KOPT-K1 (cell line): ENCODE data around the gene ADCY9.

Experiments used
- H3K27ac ChIP-seq: fragments of 200-600 bp; sonication (generic); 2 replicates; pipeline ENCODE4 v1.5.1; 2016; ENCODE audit warnings: antibody characterized with exemption, mild to moderate bottlenecking, low read depth, low read length; ENCODE audit not compliant: poor library complexity, severe bottlenecking
- H3K36me3 ChIP-seq: fragments of 200-600 bp; sonication (generic); 2 replicates; pipeline ENCODE4 v1.5.1; 2017; ENCODE audit warnings: antibody characterized with exemption, mild to moderate bottlenecking, low read length, moderate library complexity; ENCODE audit not compliant: insufficient read depth
- H3K9me3 ChIP-seq: fragments of 200-600 bp; sonication (generic); 2 replicates; pipeline ENCODE4 v1.5.1; 2017; ENCODE audit warnings: antibody characterized with exemption, low read length, mild to moderate bottlenecking; ENCODE audit not compliant: insufficient read depth, poor library complexity, severe bottlenecking

The ADCY9 gene

DNA sequence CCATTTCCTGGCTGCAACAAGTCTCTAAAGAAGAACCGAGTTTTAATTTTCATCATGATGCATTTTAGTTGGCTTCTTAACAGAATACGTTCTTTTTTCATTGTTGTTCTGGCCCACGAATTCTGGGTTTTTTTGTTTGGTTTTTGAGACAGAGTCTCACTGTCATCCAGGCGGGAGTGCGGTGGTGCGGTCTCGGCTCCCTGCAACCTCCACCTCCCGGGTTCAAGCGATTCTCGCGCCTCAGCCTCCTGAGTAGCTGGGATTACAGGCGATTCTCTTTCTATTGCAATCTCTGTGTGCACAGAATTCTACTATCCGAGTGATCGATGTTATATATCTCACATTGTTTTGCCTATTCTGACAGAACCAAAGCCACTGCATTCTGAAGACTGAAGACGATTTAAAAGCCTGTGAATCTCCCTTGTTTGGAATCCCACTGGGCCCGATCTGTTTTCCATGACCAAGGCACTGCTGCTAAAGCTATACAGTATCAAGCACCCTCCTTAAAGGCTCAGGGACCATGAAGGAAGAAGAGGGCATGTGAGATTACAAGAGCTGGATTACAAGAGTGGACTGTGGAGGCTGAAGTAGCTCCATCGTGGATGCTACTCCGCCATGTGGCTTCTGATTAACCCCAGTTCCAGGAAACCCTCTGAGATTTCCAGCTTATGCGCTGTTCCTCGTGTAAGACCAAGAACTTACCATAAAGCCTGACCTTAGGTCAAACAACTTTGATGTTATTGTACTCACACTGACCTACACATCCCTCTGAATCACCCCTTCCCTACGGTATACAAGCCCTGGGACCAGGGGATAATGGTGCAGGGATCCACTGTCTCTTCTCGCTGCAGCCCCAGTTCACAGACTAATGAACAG is 44.3 kb downstream of the ADCY9 start:
- H3K27ac ChIP-seq, result no peak overlapping the region
- no peaks in the 10 kb centered on the region for H3K36me3 ChIP-seq
- H3K9me3 ChIP-seq, result no peaks in the 10 kb centered on the region

DNA sequence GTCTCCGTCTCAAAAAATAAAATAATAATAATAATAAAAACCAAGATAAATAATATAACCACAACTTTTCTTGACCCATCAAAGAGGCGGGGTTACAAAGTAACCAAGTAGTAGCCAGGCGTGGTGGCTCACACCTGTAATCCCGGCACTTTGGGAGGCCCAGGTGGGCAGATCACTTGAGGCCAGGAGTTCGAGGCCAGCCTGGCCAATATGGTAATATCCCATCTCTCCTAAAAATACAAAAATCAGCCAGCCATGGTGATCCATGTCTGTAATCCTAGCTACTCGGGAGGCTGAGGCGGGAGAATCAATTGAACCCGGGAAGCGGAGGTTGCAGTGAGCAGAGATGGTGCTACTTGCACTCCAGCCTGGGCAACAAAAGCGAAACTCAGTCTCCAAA is 45.3 kb downstream of the ADCY9 start:
- Histone ChIP-seq H3K27ac (no peak overlapping the region), H3K36me3 (no peaks in the 10 kb centered on the region), H3K9me3 (no peaks in the 10 kb centered on the region)

DNA sequence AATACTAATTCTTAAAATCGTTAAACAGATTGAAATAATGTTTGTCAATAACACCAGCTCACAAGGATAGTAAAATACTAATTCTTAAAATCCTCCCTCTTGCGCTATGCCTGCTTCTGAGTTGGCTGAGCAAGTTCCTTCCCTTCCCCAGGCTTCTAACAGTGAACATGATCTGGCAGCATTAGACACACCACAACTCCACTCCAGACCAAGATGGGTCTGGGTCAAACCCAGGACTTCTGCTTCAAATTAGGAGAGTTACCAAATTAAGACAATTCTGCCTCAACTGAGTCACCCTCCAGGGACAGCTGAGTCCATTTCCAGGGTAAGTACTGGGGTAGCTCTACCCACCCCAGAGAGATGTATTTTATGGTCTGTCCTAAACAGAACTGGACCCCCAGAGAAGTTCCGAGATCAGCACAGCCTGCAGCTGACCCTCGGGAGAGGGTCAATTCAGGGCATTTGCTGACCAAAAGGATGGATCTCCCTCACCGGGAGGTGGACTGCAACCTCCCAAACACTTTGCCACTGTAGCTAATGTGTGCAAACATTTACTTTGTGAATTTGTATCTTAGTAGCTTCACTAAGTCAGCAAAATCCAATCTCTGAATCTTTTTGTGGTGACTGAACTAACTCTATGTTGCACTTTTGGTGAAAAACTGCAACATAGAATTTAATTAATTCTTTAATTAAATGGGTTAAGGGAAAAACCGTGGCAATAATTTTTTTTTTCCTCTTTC is 48.8 kb downstream of the ADCY9 start:
- Histone ChIP-seq H3K9me3 (peaks cover 14% of the 10 kb centered on the region), H3K27ac (no peak overlapping the region), H3K36me3 (no peaks in the 10 kb centered on the region)

GRCh38 chr16:4064950-4065352 is 51.3 kb downstream of the ADCY9 start:
- H3K36me3 ChIP-seq, result no peaks in the 10 kb centered on the region
- H3K9me3 ChIP-seq, result peaks cover 36% of the 10 kb centered on the region
- H3K27ac ChIP-seq, result no peak overlapping the region

- Histone ChIP-seq H3K36me3 (no peaks in the 10 kb centered on the region), H3K9me3 (peaks cover 44% of the 10 kb centered on the region), H3K27ac (no peak overlapping the region)
Measured at GRCh38 chr16:4062212-4062802, 53.9 kb downstream of the ADCY9 start.

- Histone ChIP-seq H3K27ac (no peak overlapping the region), H3K36me3 (no peaks in the 10 kb centered on the region), H3K9me3 (peaks cover 44% of the 10 kb centered on the region)
Measured at GRCh38 chr16:4060823-4061222, 55.4 kb downstream of the ADCY9 start.

DNA sequence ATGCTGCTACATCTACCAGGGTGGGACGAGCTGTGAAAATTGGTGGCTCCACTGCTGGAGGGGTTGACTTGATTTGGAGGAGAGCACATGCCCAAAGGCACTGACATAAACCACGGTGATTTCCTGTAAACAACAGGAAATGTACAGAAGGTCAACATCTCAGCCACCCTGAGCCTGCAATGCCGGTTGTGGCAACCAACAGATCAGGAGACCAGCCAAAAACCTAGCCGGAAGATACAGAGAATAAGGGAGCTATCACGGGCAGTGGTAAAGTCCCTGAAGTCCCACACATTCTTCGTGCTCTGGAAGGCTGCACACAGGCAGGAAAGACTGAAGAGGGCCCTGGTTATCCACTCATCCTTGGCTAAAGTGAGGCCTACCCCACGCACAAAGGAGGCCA is 56.2 kb downstream of the ADCY9 start:
- Histone ChIP-seq H3K27ac (no peak overlapping the region), H3K9me3 (peaks cover 44% of the 10 kb centered on the region), H3K36me3 (no peaks in the 10 kb centered on the region)

GRCh38 chr16:4058386-4058785 is 57.9 kb downstream of the ADCY9 start:
- no peak overlapping the region for H3K27ac ChIP-seq
- no peaks in the 10 kb centered on the region for H3K36me3 ChIP-seq

DNA sequence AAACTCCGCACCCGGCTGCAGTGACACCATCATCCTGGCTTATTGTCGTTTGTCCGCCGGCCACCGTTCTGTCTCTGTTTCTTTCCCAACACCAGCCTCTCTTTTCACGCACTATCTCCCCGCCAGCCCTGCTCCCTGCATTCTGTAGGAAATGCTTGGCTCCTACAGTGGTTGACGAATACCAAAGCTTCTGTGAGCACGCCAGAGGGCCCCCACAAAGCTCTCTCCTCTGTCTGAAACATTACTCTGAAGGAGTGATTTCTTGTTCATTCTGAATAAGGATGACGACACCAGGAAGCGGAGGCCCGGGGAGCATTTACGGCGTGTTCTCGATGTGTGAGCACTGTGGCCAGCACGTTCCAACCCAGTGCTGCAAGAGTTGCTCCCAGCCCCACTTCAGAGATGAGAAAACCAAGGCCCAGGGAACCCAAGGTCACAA is 58.8 kb downstream of the ADCY9 start:
- Histone ChIP-seq H3K36me3 (no peaks in the 10 kb centered on the region), H3K27ac (no peak overlapping the region)

More at GRCh38 chr16:4058386-4058785, 57.9 kb downstream of the ADCY9 start:
- peaks cover 39% of the 10 kb centered on the region for H3K9me3 ChIP-seq

DNA sequence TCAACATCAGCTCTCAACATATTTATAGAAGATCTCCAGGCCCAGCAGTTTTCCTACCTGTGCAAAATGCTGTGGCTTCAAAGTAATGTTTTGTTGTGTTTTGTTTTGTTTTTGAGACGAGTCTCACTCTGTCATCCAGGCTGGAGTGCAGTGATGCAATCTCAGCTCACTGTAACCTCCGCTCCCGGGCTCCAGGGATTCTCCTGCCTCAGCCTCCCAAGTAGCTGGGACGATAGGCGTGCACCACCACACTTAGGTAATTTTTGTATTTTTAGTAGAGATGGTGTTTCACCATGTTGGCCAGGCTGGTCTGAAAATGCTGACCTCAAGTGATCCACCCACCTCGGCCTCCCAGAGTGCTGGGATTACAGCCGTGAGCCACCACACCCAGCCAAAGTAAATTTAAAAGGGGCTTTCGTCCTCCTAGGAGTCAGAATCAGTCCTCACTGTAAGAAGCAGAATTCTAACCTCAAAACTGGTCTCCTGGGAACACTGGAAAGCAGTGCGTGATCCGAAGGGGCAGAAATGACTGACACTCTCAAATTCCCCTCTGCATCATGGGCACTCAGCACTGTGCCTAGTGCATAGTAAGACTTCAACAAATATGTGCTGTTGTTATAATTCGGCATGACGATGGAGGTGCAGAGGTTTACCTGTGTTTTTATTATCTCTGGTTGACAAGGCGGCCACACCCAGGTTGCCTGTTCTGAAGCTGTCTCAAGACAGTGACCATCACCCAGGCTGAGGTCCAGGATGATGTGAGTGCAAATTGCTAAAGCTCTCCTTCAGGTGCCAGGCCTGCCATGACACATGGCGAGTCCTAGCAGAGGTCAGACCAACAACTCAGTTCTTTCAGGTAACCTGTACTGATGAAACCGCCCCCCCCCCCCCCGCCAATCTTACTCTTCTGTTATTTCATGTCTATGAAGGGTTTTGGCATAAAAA is 59.8 kb downstream of the ADCY9 start:
- H3K27ac ChIP-seq, result no peak overlapping the region
- H3K36me3 ChIP-seq, result no peaks in the 10 kb centered on the region
- H3K9me3 ChIP-seq, result peaks cover 22% of the 10 kb centered on the region

More for the DNA sequence above, 58.8 kb downstream of the ADCY9 start:
- peaks cover 30% of the 10 kb centered on the region for H3K9me3 ChIP-seq

GRCh38 chr16:4055748-4056147 is 60.5 kb downstream of the ADCY9 start:
- no peak overlapping the region for H3K27ac ChIP-seq
- peaks cover 15% of the 10 kb centered on the region for H3K9me3 ChIP-seq
- no peaks in the 10 kb centered on the region for H3K36me3 ChIP-seq

GRCh38 chr16:4053301-4053845 is 62.9 kb downstream of the ADCY9 start:
- Histone ChIP-seq H3K27ac (no peak overlapping the region), H3K36me3 (no peaks in the 10 kb centered on the region), H3K9me3 (no peaks in the 10 kb centered on the region)

DNA sequence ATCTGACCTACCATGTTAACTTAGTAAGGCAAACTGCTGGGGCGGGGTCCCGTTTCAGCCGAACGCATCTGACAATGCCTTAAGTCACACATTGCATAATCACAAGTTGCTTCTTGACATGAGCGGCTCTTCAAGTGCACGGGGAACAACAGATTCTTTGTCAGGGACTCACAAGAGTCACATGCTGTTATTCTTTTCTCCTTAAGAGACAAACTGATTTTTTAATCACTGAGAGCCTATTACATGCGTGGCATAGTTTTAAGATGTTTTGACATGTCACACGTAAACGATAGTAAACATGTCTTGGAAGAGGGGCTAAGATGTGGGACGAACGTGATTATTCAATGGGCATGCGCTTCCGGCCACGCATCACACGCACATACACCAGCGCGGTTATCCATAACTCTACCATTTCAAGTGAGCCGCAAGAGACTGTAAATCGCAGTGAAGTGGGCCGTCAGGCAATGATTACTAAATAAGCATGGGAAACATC is 63.4 kb downstream of the ADCY9 start:
- Histone ChIP-seq H3K9me3 (no peaks in the 10 kb centered on the region), H3K27ac (no peak overlapping the region), H3K36me3 (no peaks in the 10 kb centered on the region)

DNA sequence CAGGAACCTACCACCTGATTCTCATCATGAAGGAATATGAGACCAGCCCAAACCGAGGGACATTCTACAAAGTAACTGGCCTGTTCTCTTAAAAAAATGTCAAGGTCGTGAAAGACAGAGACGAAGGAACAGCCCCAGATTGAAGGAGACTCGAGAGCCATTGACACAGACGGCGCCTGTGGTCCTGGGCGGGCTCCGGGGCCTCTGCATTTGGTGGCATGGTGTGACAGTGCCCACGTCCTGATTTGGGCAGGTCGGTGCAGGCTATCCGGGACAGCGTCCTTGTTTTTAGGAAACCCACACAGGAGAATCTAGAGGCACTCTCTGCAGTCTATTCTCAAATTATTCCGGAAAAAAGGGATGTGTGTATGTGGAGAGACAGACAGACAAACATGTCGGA is 64.1 kb downstream of the ADCY9 start:
- H3K9me3 ChIP-seq, result no peaks in the 10 kb centered on the region
- no peak overlapping the region for H3K27ac ChIP-seq
- H3K36me3 ChIP-seq, result no peaks in the 10 kb centered on the region
